ENCODE data around the gene RXRG.

DNA sequence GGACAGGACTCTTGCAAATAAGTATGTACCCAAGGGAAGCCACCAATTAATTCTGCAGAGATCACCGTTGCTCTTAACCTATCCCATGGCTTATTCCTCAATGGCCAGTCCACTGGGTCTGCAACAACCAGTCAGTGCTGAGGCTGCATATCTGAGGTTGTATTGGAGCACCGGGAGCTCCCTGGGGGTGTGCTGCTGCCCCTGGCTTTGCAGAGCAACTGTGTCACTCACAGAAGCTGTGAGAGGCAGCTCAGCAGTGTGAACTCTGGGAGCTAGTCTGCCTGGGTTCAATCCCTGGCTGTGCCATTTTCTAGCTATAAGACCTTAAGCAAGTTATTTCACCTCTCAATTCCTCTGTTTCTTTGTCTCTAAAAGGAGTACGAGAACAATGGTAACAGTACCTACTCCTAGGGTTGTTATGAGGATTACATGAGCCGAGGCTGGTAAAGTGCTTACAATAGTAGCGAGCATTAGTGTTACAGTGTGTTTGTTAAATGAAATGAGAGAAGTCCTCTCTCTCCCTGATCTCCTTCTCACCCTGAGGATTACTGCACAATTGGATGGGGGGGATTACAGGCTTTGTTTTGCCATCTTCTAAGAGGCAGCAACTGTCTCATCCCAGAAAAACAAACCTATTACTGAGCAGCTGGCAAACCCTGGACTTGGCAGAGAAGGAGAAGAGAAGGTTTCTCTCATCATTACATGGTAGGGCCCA, 3.6 kb downstream of the RXRG start:
- TF ChIP-seq CTCF (IDR thresholded peaks at IDR 0.05; ENCODE audit: insufficient read depth, low read depth, low read length) (no peak), EZH2 (IDR thresholded peaks at IDR 0.05; ENCODE audit: insufficient read depth, low read length) (no peak)
